IMR-90 (cell line): ENCODE measurements around the gene DLGAP4. TPM values are rescaled to one million over a fixed set of nuclear protein-coding genes. Genes with fewer than 3 reads are reported as not detected.

Experiments used
- ATAC-seq: fragments of 200-7000 bp; cut with Tn5 transposase; 2 replicates; pipeline ENCODE4 v1.9.1; 2020; ENCODE audit warnings: low read depth, mild to moderate bottlenecking, moderate library complexity
- BruUV-seq: library from RNA; stranded (reverse); fragments of 400-500 nt; replicated peaks from 2 replicates; lab custom pipeline; 2021; lab: Mats Ljungman, UMichigan
- CTCF ChIA-PET: fragments of 300-600 bp; formaldehyde crosslinking; extraction: SDS; loops from one replicate; lab custom pipeline; 2021; ENCODE audit warnings: antibody characterized with exemption; lab: Yijun Ruan, JAX
- POLR2A ChIA-PET: fragments of 300-600 bp; sonication (Branson Sonifier 250); formaldehyde crosslinking; loops from one replicate; lab custom pipeline; 2022; ENCODE audit warnings: antibody characterized with exemption; ENCODE audit not compliant: unreplicated experiment; lab: Charles Lee
- DNase-seq: peaks from one replicate; pipeline ENCODE4 v3.0.0; 2013
- H2AFZ ChIP-seq: replicated peaks from 2 replicates; pipeline ENCODE3; 2013; ENCODE audit warnings: low read length, mild to moderate bottlenecking; ENCODE audit not compliant: poor library complexity
- H2AK5ac ChIP-seq: 2 replicates; pipeline ENCODE4 v1.6.1; 2013; ENCODE audit warnings: low read depth, low read length, inconsistent platforms
- H2AK9ac ChIP-seq: replicated peaks from 2 replicates; pipeline ENCODE3; 2013; ENCODE audit warnings: mild to moderate bottlenecking, low read depth, low read length, moderate library complexity; ENCODE audit not compliant: poor library complexity
- H2BK120ac ChIP-seq: 2 replicates; pipeline ENCODE4 v1.6.1; 2013; ENCODE audit warnings: low read depth, low read length, inconsistent platforms
- H2BK15ac ChIP-seq: 3 replicates; pipeline ENCODE4 v1.6.1; 2013; ENCODE audit warnings: low read depth, low read length, inconsistent platforms
- H2BK20ac ChIP-seq: 2 replicates; pipeline ENCODE4 v1.6.1; 2013; ENCODE audit warnings: low read depth, mild to moderate bottlenecking, inconsistent platforms, low read length, moderate library complexity
- H2BK5ac ChIP-seq: 2 replicates; pipeline ENCODE4 v1.6.1; 2013; ENCODE audit warnings: mild to moderate bottlenecking, low read depth, low read length, inconsistent platforms; ENCODE audit not compliant: poor library complexity, severe bottlenecking
- H3K14ac ChIP-seq: replicated peaks from 2 replicates; pipeline ENCODE4 v1.6.1; 2013; ENCODE audit warnings: low read depth, low read length, inconsistent platforms
- H3K18ac ChIP-seq: 2 replicates; pipeline ENCODE4 v1.6.1; 2013; ENCODE audit warnings: low read depth, low read length, control low read depth
- H3K23ac ChIP-seq: 2 replicates; pipeline ENCODE4 v1.6.1; 2013; ENCODE audit warnings: low read depth, low read length, inconsistent platforms
- H3K27ac ChIP-seq: 2 replicates; pipeline ENCODE4 v1.5.1; 2013; ENCODE audit warnings: mild to moderate bottlenecking, control low read depth, low read length; ENCODE audit not compliant: insufficient read depth
- H3K27me3 ChIP-seq: 2 replicates; pipeline ENCODE4 v1.6.1; 2013; ENCODE audit warnings: low read length; ENCODE audit not compliant: control insufficient read depth, insufficient read depth
- H3K36me3 ChIP-seq: 2 replicates; pipeline ENCODE4 v1.6.1; 2013; ENCODE audit warnings: low read length, mixed read lengths; ENCODE audit not compliant: control insufficient read depth, insufficient read depth
- H3K4ac ChIP-seq: 2 replicates; pipeline ENCODE4 v1.6.1; 2013; ENCODE audit warnings: low read depth, low read length, inconsistent platforms
- H3K4me1 ChIP-seq: 2 replicates; pipeline ENCODE4 v1.6.1; 2013; ENCODE audit warnings: low read length, mixed read lengths; ENCODE audit not compliant: control insufficient read depth, insufficient read depth
- H3K4me2 ChIP-seq: 2 replicates; pipeline ENCODE4 v1.6.1; 2013; ENCODE audit warnings: low read depth, mild to moderate bottlenecking, control low read depth, low read length, moderate library complexity
- H3K4me3 ChIP-seq: 2 replicates; pipeline ENCODE4 v1.5.1; 2013; ENCODE audit warnings: low read depth, mild to moderate bottlenecking, control low read depth, low read length, moderate library complexity; ENCODE audit not compliant: insufficient read depth
- H3K56ac ChIP-seq: 2 replicates; pipeline ENCODE4 v1.6.1; 2013; ENCODE audit warnings: low read length, inconsistent platforms; ENCODE audit not compliant: insufficient read depth; ENCODE audit errors: extremely low read depth
- H3K79me1 ChIP-seq, 2 experiments: 2 replicates each; pipeline ENCODE4 v1.6.1; 2013; ENCODE audit warnings: low read length in 2 of 2, inconsistent platforms in 1 of 2, low read depth in 1 of 2
- H3K9ac ChIP-seq: 2 replicates; pipeline ENCODE4 v1.6.1; 2013; ENCODE audit warnings: low read depth, low read length, control low read depth
- H3K9me1 ChIP-seq: 2 replicates; pipeline ENCODE4 v1.6.1; 2013; ENCODE audit warnings: low read length, inconsistent platforms; ENCODE audit not compliant: insufficient read depth
- H3K9me3 ChIP-seq: 2 replicates; pipeline ENCODE4 v1.6.1; 2013; ENCODE audit warnings: low read length; ENCODE audit not compliant: control insufficient read depth, insufficient read depth
- H4K20me1 ChIP-seq: 2 replicates; pipeline ENCODE4 v1.6.1; 2013; ENCODE audit warnings: low read length, inconsistent platforms; ENCODE audit not compliant: insufficient read depth
- H4K5ac ChIP-seq: 2 replicates; pipeline ENCODE4 v1.6.1; 2013; ENCODE audit warnings: mild to moderate bottlenecking, low read depth, low read length, control low read depth
- H4K8ac ChIP-seq, 2 experiments: 2 replicates each; pipeline ENCODE4 v1.6.1; 2013; ENCODE audit warnings: low read depth in 2 of 2, low read length in 2 of 2, control low read depth in 1 of 2, inconsistent platforms in 1 of 2
- H4K91ac ChIP-seq: 2 replicates; pipeline ENCODE4 v1.6.1; 2013; ENCODE audit warnings: low read depth, low read length, inconsistent platforms; ENCODE audit not compliant: insufficient read depth
- BHLHE40 ChIP-seq: fragments of 150-350 bp; IDR thresholded peaks from 2 replicates; pipeline ENCODE4 v1.6.1; 2016; ENCODE audit warnings: mild to moderate bottlenecking, low read depth, low read length
- CHD1 ChIP-seq: IDR thresholded peaks from 2 replicates; pipeline ENCODE4 v1.6.1; 2012; ENCODE audit warnings: low read depth, low read length, improper control_type of control experiment
- MAFK ChIP-seq: IDR thresholded peaks from 2 replicates; pipeline ENCODE4 v1.6.1; 2012; ENCODE audit warnings: low read depth, low read length, improper control_type of control experiment
- MXI1 ChIP-seq: IDR thresholded peaks from 2 replicates; pipeline ENCODE4 v1.6.1; 2012; ENCODE audit warnings: low read depth, mild to moderate bottlenecking, low read length, moderate library complexity, borderline replicate concordance
- NFE2L2 ChIP-seq: fragments of 150-350 bp; IDR thresholded peaks from 2 replicates; pipeline ENCODE4 v1.6.1; 2016; ENCODE audit warnings: low read depth, mild to moderate bottlenecking, low read length
- RAD21 ChIP-seq: IDR thresholded peaks from 2 replicates; pipeline ENCODE4 v1.6.1; 2012; ENCODE audit warnings: low read length, improper control_type of control experiment
- RFX5 ChIP-seq: IDR thresholded peaks from 2 replicates; pipeline ENCODE4 v1.8.0; 2012; ENCODE audit warnings: low read depth, mild to moderate bottlenecking, low read length, moderate library complexity
- SMC3 ChIP-seq: fragments of 150-350 bp; IDR thresholded peaks from 2 replicates; pipeline ENCODE4 v1.6.1; 2016; ENCODE audit warnings: low read depth, mild to moderate bottlenecking, antibody characterized with exemption, low read length, moderate library complexity
- WGBS, 2 experiments: methylation state at CpG; one replicate each; pipeline versions ENCODE4 v1.1.5 to v1.1.7; 2013; ENCODE audit warnings: missing lambda C conversion rate in 2 of 2; ENCODE audit not compliant: insufficient read length in 1 of 2; ENCODE audit errors: extremely low coverage in 2 of 2; 5-methylcytosine and 5-hydroxymethylcytosine counted together
- dilution Hi-C: fragments of 300-500 bp; cut with HindIII; formaldehyde crosslinking; loops from one replicate; pipeline ENCODE4 v1.14.3; 2018; ENCODE audit warnings: low sequenced_read_pairs; ENCODE audit not compliant: unreplicated experiment
- in situ Hi-C: fragments of 300-500 bp; cut with MboI; formaldehyde crosslinking; loops from 3 replicates; pipeline ENCODE4 v1.14.3; 2019; ENCODE audit warnings: low sequenced_read_pairs, inconsistent platforms, mixed read lengths
- intact Hi-C: fragments of 100-400 bp; cut with micrococcal nuclease; formaldehyde crosslinking; loops from 2 replicates; pipeline ENCODE4 v1.10.0; 2022
- polyA plus RNA-seq, 3 experiments: library from polyadenylated mRNA; depleted of rRNA; stranded (reverse); fragments of >200 nt; gene quantifications; 2 replicates each; pipeline ENCODE4 v1.2.3, GENCODE V29; 2012; ENCODE audit warnings: low replicate concordance in 1 of 3
- total RNA-seq: library from RNA; depleted of rRNA; stranded (reverse); fragments of >200 nt; gene quantifications from 2 replicates; pipeline ENCODE4 v1.2.3, GENCODE V29; 2012

DLGAP4 gene
- total and polyA plus RNA-seq, 2 of the 4 experiments (the other 2 are of a cell fraction): 32.3 to 73.2 TPM

DNA sequence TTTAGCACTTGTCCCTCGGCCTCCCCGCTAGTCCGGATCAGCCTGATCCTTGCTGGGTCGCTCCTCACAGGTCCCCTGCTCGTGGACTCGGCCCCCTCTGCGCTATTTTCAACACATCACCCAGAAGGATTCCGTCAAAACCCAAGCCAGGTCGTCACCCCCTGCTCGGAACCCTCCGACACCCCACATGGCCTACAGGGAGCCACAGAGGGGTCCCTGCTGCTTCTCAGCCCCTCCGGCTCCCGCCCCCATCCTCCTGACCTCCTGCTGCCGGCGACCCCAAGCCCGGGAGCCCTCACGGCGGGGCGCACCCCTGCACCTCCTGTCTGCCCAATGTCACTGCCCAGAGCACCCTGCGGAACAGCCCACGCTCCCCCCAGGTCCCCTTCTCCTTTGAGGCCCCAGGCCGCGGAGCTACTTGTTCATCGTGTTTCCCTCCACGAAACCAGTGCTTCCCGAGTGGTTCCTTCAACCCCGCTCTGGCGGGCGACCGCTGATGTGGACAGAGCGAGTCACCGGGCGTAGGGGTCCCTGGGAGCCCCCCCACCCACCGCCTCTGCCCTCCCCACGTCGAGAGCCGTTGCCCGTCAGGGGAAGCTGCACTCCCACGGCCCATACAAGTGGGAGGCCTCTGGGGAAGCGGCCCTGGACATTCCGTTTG lies 234.5 kb downstream of the DLGAP4 start:
- ATAC-seq: no peak
- peak overlapping the region; percentile 59 for H3K9ac ChIP-seq
- H3K4me2 ChIP-seq: peak overlapping the region; percentile 50

More for the DNA sequence above, 234.5 kb downstream of the DLGAP4 start:
- H3K27ac ChIP-seq: peak overlapping the region; percentile 93
- H3K4ac ChIP-seq: peak overlapping the region; percentile 99
- no peaks in the 10 kb centered on the region for H3K27me3 ChIP-seq
- H3K4me3 ChIP-seq: peak overlapping the region; percentile 36
- TF ChIP-seq CHD1 (no peak), MAFK (no peak), SMC3 (no peak), MXI1 (no peak), RFX5 (no peak), RAD21 (no peak), NFE2L2 (no peak), BHLHE40 (no peak)
- H4K20me1 ChIP-seq: peaks cover 43% of the 10 kb centered on the region
- peak overlapping the region; percentile 95; the same call in 2 of the 3 replicates for H2BK15ac ChIP-seq
- POLR2A ChIA-PET: no interaction called here
- peak overlapping the region; percentile 99 for H2AK9ac ChIP-seq
- no peak for DNase-seq
- peak overlapping the region; percentile 95 for H2AK5ac ChIP-seq
- in situ Hi-C loops: no loop called here
- peak overlapping the region; percentile 62 for H4K5ac ChIP-seq
- CTCF ChIA-PET: interaction anchor here (0.7 kb wide), 1 partner anchor 11 kb away, joined by 3 read pairs; no protein-coding TSS in a partner anchor
- H4K8ac ChIP-seq: peak overlapping the region; percentile 97
- H3K14ac ChIP-seq: peak overlapping the region; percentile 99
- H2BK20ac ChIP-seq: peak overlapping the region; percentile 47; the same call in 1 of the 2 replicates
- peak overlapping the region; percentile 94 for H3K23ac ChIP-seq
- peak overlapping the region; percentile 27 for H3K56ac ChIP-seq
- dilution Hi-C loops: no loop called here
- intact Hi-C loops: loop anchor here (2.0 to 5.0 kb wide), 2 partner anchors 78 to 328 kb away; no protein-coding TSS in a partner anchor
- H2AFZ ChIP-seq: peak overlapping the region; percentile 93
- H3K18ac ChIP-seq: peak overlapping the region; percentile 50
- peaks cover 15 to 47% of the 10 kb centered on the region in 2 experiments; a peak in 3 of 4 replicates for H3K79me1 ChIP-seq
- peaks cover 27% of the 10 kb centered on the region for H3K4me1 ChIP-seq
- WGBS, 2 experiments: 52% methylated on average over 12 of the region's 41 CpGs; no CpG with 5 or more reads in 1 of the 2 experiments
- BruUV-seq: no TSS peak
- peaks cover 13% of the 10 kb centered on the region for H3K36me3 ChIP-seq
- H2BK120ac ChIP-seq: peak overlapping the region; percentile 96
- H3K9me3 ChIP-seq: no peaks in the 10 kb centered on the region
- H3K9me1 ChIP-seq: peaks cover 20% of the 10 kb centered on the region
- H4K91ac ChIP-seq: peak overlapping the region; percentile 97
- H2BK5ac ChIP-seq: peak overlapping the region; percentile 94
